ENCODE data around the gene GADD45GIP1.
"Not testable (repeated sequence)": the region's sequence is repeated elsewhere in the genome, so short reads cannot be mapped to it uniquely, and the experiment has no call there.

- TF ChIP-seq CTCF (IDR thresholded peaks at IDR 0.05; ENCODE audit: low read depth, low read length, poor library complexity, severe bottlenecking); EZH2phosphoT487 (IDR thresholded peaks at IDR 0.05; ENCODE audit: borderline replicate concordance, low read length): not testable (repeated sequence)
Measured at GRCh38 chr19:12952050-12952449, 5.0 kb downstream of the GADD45GIP1 start.
